HG02885 (cell line): ENCODE measurements around the gene AVPR2.
A peak's percentile ranks its signal among the peaks of the same experiment; 100 is the strongest.

Experiments used
- ATAC-seq: cut with Tn5 transposase; IDR thresholded peaks from one replicate; pipeline ENCODE4 v1.9.1; 2021; ENCODE audit warnings: mild to moderate bottlenecking; ENCODE audit not compliant: unreplicated experiment, poor library complexity

AVPR2 gene

GRCh38 chrX:153909980-153910360 lies 5.5 kb downstream of the AVPR2 start:
- no peak for ATAC-seq

- no peak for ATAC-seq
Observed at GRCh38 chrX:153910446-153910845, 6.0 kb downstream of the AVPR2 start.

- ATAC-seq, result no peak
Observed at GRCh38 chrX:153911798-153912197, 7.3 kb downstream of the AVPR2 start.

GRCh38 chrX:153913211-153913610 lies 8.7 kb downstream of the AVPR2 start:
- no peak for ATAC-seq

GRCh38 chrX:153913701-153914100 lies 9.2 kb downstream of the AVPR2 start:
- ATAC-seq, result no peak

GRCh38 chrX:153917869-153918268 lies 13.4 kb downstream of the AVPR2 start:
- no peak for ATAC-seq

GRCh38 chrX:153919281-153919680 lies 14.8 kb downstream of the AVPR2 start:
- no peak for ATAC-seq

- ATAC-seq, result no peak
Observed at GRCh38 chrX:153920546-153920945, 16.1 kb downstream of the AVPR2 start.

GRCh38 chrX:153921070-153921469 lies 16.6 kb downstream of the AVPR2 start:
- ATAC-seq, result no peak

GRCh38 chrX:153921511-153922446 lies 17.3 kb downstream of the AVPR2 start:
- ATAC-seq, result no peak

- ATAC-seq, result no peak
Observed at GRCh38 chrX:153922932-153923857, 18.7 kb downstream of the AVPR2 start.

- no peak for ATAC-seq
Observed at GRCh38 chrX:153924149-153924861, 19.8 kb downstream of the AVPR2 start.

GRCh38 chrX:153925387-153925738 lies 20.9 kb downstream of the AVPR2 start:
- no peak for ATAC-seq

- no peak for ATAC-seq
Observed at GRCh38 chrX:153925739-153926551, 21.5 kb downstream of the AVPR2 start, which contains the start of gene ARHGAP4. Gene ARHGAP4, minus strand, starts transcription at chrX:153926264. Its CDS starts 62 bp downstream, at chrX:153926202.

- no peak for ATAC-seq
Observed at GRCh38 chrX:153926552-153926857, 22.0 kb downstream of the AVPR2 start.

GRCh38 chrX:153926858-153927671 lies 22.6 kb downstream of the AVPR2 start:
- ATAC-seq, result peak; percentile 32

- ATAC-seq, result no peak
Observed at GRCh38 chrX:153927672-153927921, 23.1 kb downstream of the AVPR2 start.

- peak; percentile 81 for ATAC-seq
Observed at GRCh38 chrX:153927922-153928760, 23.7 kb downstream of the AVPR2 start.
